ENCODE results near the gene SYDE2.
"Not testable (repeated sequence)": the region's sequence is repeated elsewhere in the genome, so short reads cannot be mapped to it uniquely, and the experiment has no call there.

SYDE2 gene

DNA sequence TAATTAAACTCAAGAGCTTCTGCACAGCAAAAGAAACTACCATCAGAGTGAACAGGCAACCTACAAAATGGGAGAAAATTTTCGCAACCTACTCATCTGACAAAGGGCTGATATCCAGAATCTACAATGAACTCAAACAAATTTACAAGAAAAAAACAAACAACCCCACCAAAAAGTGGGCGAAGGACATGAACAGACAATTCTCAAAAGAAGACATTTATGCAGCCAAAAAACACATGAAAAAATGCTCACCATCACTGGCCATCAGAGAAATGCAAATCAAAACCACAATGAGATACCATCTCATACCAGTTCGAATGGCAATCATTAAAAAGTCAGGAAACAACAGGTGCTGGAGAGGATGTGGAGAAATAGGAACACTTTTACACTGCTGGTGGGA is 13.8 kb downstream of the SYDE2 start:
- H3K4me3 ChIP-seq (ENCODE audit: low read length); H3K9ac ChIP-seq (ENCODE audit: low read length); H3K9me3 ChIP-seq (ENCODE audit: control insufficient read depth, low read depth, low read length); H3K4me1 ChIP-seq (ENCODE audit: control insufficient read depth, low read depth, low read length); H3K27me3 ChIP-seq (ENCODE audit: control insufficient read depth, insufficient read depth, low read length); H3K27ac ChIP-seq (ENCODE audit: low read length): not testable (repeated sequence)
- H3K36me3 ChIP-seq (ENCODE audit: control insufficient read depth, low read depth, low read length) = peaks cover 17% of the 10 kb centered on the region

DNA sequence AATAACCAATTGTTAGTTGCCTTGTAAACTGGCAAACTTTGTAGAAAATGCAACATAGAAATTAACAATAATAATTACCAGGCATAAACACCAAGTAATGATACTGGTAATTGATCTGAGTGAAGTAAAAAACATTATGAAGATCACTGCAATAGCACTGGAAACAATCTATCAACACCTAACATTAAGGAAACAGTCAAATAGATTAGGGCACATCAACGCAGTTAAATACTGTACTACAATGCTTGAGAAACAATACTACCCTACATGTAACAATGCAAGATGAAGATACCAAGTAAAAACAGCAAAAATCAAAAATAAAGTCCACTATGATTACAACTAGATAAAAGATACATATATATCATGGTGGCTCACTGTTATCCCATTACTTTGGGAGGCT is 16.6 kb downstream of the SYDE2 start:
- Histone ChIP-seq H3K9ac (ENCODE audit: low read length) (no peak overlapping the region), H3K36me3 (ENCODE audit: control insufficient read depth, low read depth, low read length) (peaks cover 8% of the 10 kb centered on the region), H3K4me1 (ENCODE audit: control insufficient read depth, low read depth, low read length) (no peaks in the 10 kb centered on the region), H3K4me3 (ENCODE audit: low read length) (no peak overlapping the region), H3K9me3 (ENCODE audit: control insufficient read depth, low read depth, low read length) (no peaks in the 10 kb centered on the region), H3K27ac (ENCODE audit: low read length) (no peak overlapping the region), H3K27me3 (ENCODE audit: control insufficient read depth, insufficient read depth, low read length) (no peaks in the 10 kb centered on the region)

DNA sequence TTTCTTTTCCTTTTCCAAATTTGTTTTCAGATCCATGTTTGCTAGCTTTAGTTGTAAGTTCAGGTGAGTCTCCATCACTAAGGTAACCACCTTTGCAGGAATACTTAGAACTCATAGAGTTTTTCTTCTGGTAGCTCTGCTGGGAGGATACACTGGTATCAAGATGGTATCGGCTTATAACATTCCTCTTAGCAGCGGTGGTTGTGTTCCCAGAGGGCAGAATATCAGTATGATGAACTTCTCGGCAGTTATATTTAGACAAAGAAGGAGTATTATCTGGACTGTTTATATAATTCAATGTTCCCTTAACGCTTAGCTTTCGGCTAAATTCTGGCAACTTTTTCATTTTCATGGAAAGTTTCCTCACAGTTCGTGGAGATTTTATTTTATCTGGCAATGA is 18.1 kb downstream of the SYDE2 start:
- H3K4me3 ChIP-seq (ENCODE audit: low read length) = no peak overlapping the region
- H3K4me1 ChIP-seq (ENCODE audit: control insufficient read depth, low read depth, low read length) = no peaks in the 10 kb centered on the region
- no peaks in the 10 kb centered on the region for H3K9me3 ChIP-seq (ENCODE audit: control insufficient read depth, low read depth, low read length)
- no peaks in the 10 kb centered on the region for H3K27me3 ChIP-seq (ENCODE audit: control insufficient read depth, insufficient read depth, low read length)
- no peak overlapping the region for H3K27ac ChIP-seq (ENCODE audit: low read length)
- peaks cover 8% of the 10 kb centered on the region for H3K36me3 ChIP-seq (ENCODE audit: control insufficient read depth, low read depth, low read length)
- no peak overlapping the region for H3K9ac ChIP-seq (ENCODE audit: low read length)

DNA sequence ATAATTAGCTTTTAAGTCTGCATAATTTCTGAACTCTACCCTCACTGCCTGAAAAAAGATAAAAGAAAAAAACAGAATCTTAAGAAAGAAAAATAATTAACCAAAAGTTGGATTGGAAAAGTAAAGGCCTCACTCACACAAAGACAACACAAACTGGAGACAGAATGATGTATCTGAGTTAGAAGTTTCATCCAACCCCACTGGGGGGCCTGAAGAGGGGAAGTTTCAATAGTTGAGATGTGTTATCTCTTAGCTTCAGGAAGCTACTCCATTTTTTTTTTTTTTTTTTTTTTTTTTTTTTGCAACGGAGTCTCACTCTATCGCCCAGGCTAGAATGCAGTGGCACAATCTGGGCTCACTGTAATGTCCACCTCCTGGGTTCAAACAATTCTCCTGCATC is 19.9 kb downstream of the SYDE2 start:
- H3K4me1 ChIP-seq (ENCODE audit: control insufficient read depth, low read depth, low read length) = no peaks in the 10 kb centered on the region
- no peaks in the 10 kb centered on the region for H3K9me3 ChIP-seq (ENCODE audit: control insufficient read depth, low read depth, low read length)
- no peak overlapping the region for H3K4me3 ChIP-seq (ENCODE audit: low read length)
- H3K36me3 ChIP-seq (ENCODE audit: control insufficient read depth, low read depth, low read length) = peaks cover 8% of the 10 kb centered on the region
- no peak overlapping the region for H3K27ac ChIP-seq (ENCODE audit: low read length)
- H3K9ac ChIP-seq (ENCODE audit: low read length) = no peak overlapping the region
- no peaks in the 10 kb centered on the region for H3K27me3 ChIP-seq (ENCODE audit: control insufficient read depth, insufficient read depth, low read length)

DNA sequence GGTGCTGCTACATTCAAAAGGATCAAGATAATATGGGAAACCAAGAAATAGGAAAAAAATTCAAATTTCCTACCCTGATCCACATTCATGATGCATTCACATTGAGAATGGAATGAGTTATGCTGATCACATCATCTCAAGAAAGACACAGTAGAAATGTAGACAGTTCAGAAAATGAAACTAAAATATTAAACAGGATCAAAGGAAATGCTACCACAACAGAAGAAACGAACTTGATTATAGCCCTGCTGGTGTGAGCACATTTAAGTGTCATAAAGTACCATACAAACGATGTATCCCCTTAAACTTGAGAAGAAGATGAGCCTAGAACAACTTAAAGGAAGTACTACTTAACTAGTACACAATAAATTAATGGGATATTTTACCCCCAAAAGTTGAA is 21.3 kb downstream of the SYDE2 start:
- no peaks in the 10 kb centered on the region for H3K27me3 ChIP-seq (ENCODE audit: control insufficient read depth, insufficient read depth, low read length)
- peaks cover 8% of the 10 kb centered on the region for H3K36me3 ChIP-seq (ENCODE audit: control insufficient read depth, low read depth, low read length)
- H3K9me3 ChIP-seq (ENCODE audit: control insufficient read depth, low read depth, low read length) = no peaks in the 10 kb centered on the region
- H3K9ac ChIP-seq (ENCODE audit: low read length) = no peak overlapping the region
- H3K4me1 ChIP-seq (ENCODE audit: control insufficient read depth, low read depth, low read length) = no peaks in the 10 kb centered on the region
- no peak overlapping the region for H3K4me3 ChIP-seq (ENCODE audit: low read length)
- H3K27ac ChIP-seq (ENCODE audit: low read length) = no peak overlapping the region

DNA sequence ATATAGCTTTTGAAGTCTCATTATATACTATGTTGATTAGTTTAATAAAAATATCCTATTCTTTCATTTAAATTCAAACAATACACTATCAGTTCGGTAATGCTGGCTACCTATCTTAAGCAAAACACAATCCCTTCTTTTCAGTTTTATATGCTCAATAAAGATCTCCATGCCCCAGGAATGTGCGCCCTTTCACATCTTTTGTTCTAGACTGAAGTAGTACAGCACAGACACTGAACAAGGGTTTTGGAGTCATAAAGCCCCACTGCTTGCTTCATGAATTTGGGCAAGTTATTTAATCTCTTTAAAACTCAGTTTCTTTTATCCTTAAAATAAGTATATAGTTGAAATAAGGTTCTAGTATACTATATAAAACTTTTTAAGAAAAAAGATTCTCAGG is 22.4 kb downstream of the SYDE2 start:
- H3K9me3 ChIP-seq (ENCODE audit: control insufficient read depth, low read depth, low read length) = no peaks in the 10 kb centered on the region
- no peak overlapping the region for H3K27ac ChIP-seq (ENCODE audit: low read length)
- H3K4me1 ChIP-seq (ENCODE audit: control insufficient read depth, low read depth, low read length) = no peaks in the 10 kb centered on the region
- H3K36me3 ChIP-seq (ENCODE audit: control insufficient read depth, low read depth, low read length) = peaks cover 8% of the 10 kb centered on the region
- no peak overlapping the region for H3K9ac ChIP-seq (ENCODE audit: low read length)
- H3K4me3 ChIP-seq (ENCODE audit: low read length) = no peak overlapping the region
- no peaks in the 10 kb centered on the region for H3K27me3 ChIP-seq (ENCODE audit: control insufficient read depth, insufficient read depth, low read length)

DNA sequence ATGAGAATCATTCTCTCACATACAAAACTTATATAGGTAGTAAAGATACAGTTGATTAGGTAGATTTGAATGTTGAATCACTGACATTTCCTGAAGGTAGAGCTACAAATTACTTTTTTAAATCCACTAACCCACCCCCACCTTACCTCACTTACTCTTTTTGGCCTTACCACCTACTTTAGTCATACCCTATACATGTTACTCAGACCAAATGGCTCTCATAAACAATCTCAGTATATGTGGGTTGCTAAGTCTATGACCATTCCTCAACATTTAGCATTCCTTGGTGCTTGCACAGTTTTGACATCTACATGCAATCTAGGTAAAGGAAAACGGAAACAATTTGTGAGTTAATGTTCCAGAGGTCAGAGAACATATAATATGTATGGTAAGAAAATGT is 26.3 kb downstream of the SYDE2 start:
- no peaks in the 10 kb centered on the region for H3K4me1 ChIP-seq (ENCODE audit: control insufficient read depth, low read depth, low read length)

DNA sequence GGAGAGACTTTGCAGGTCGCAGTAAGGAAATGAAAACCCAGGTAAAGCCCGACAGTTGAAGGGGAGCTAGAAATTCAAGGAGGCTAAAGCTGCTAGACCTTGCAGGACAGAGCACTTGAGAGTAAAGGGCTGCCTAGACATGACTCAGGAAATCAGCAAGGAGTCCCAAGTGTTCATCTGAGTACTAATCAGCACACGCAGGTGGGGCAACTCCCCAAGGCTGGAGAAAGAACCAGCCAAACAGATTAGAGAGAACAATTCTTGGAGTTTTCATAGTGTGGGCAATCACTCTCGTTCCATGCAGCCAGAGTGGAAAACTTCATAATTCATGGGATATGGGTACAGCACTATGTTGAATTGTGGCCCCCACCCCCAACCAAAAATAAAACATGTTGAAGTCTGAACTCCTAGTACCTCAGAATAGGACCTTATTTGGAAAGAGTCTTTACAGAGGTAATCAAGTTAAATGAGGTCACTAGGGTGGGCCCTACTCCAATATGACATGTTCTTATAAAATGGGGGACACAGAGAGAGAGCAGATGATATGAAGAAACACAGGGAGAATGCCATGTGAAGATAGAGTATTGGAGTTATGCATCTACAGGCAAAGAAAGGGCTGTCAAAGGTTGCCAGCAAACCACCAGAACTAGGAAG is 28.0 kb downstream of the SYDE2 start:
- Histone ChIP-seq H3K9ac (ENCODE audit: low read length) (no peak overlapping the region), H3K4me1 (ENCODE audit: control insufficient read depth, low read depth, low read length) (no peaks in the 10 kb centered on the region)

More for the DNA sequence above, 26.3 kb downstream of the SYDE2 start:
- no peaks in the 10 kb centered on the region for H3K27me3 ChIP-seq (ENCODE audit: control insufficient read depth, insufficient read depth, low read length)
- H3K9me3 ChIP-seq (ENCODE audit: control insufficient read depth, low read depth, low read length) = no peaks in the 10 kb centered on the region
- no peak overlapping the region for H3K27ac ChIP-seq (ENCODE audit: low read length)
- no peaks in the 10 kb centered on the region for H3K36me3 ChIP-seq (ENCODE audit: control insufficient read depth, low read depth, low read length)
- no peak overlapping the region for H3K4me3 ChIP-seq (ENCODE audit: low read length)
- H3K9ac ChIP-seq (ENCODE audit: low read length) = no peak overlapping the region

DNA sequence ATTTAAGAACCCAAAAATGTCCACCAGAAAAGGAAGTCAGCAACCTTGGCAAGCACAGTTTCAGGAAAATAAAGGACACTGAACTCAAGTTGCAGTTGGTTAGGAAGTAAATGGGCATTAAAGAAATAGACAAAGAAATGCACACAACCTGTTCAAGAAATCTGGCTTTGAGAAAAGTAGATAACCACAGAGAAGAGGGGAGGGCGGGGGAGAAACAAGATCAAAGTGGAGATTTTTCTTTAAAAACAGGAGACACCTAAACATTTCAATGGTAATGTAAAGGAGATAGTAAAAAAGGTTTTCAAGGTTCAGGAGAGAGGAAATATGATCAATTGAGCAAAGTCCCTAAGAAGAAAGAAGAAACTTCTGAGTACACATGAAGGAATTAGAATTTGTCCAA is 29.1 kb downstream of the SYDE2 start:
- Histone ChIP-seq H3K4me3 (ENCODE audit: low read length) (no peak overlapping the region), H3K27ac (ENCODE audit: low read length) (no peak overlapping the region), H3K4me1 (ENCODE audit: control insufficient read depth, low read depth, low read length) (no peaks in the 10 kb centered on the region), H3K9me3 (ENCODE audit: control insufficient read depth, low read depth, low read length) (no peaks in the 10 kb centered on the region), H3K9ac (ENCODE audit: low read length) (no peak overlapping the region), H3K27me3 (ENCODE audit: control insufficient read depth, insufficient read depth, low read length) (no peaks in the 10 kb centered on the region), H3K36me3 (ENCODE audit: control insufficient read depth, low read depth, low read length) (no peaks in the 10 kb centered on the region)

More for the DNA sequence above, 28.0 kb downstream of the SYDE2 start:
- no peak overlapping the region for H3K4me3 ChIP-seq (ENCODE audit: low read length)
- H3K36me3 ChIP-seq (ENCODE audit: control insufficient read depth, low read depth, low read length) = no peaks in the 10 kb centered on the region
- no peak overlapping the region for H3K27ac ChIP-seq (ENCODE audit: low read length)
- no peaks in the 10 kb centered on the region for H3K27me3 ChIP-seq (ENCODE audit: control insufficient read depth, insufficient read depth, low read length)
- no peaks in the 10 kb centered on the region for H3K9me3 ChIP-seq (ENCODE audit: control insufficient read depth, low read depth, low read length)

DNA sequence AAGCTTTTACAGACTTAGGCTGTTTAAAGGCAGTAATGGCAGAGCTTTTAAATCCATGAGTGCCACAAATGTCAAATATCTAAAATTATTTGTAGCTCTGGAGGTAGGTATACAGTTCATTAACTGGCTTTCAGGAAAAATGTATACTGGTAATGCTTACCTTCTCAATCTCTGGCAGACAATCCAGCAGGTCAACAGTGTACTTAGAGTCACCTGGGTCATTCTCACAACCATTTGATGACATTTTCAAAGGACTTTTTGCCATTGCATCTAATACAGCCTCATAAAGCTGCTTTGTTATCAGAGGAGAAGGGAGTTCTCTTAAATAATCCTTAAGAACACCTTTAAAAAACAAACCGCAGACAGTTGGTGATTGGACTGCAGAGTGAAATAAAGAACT is 31.9 kb downstream of the SYDE2 start:
- Histone ChIP-seq H3K27me3 (ENCODE audit: control insufficient read depth, insufficient read depth, low read length) (no peaks in the 10 kb centered on the region), H3K4me1 (ENCODE audit: control insufficient read depth, low read depth, low read length) (no peaks in the 10 kb centered on the region), H3K27ac (ENCODE audit: low read length) (no peak overlapping the region), H3K4me3 (ENCODE audit: low read length) (no peak overlapping the region), H3K9ac (ENCODE audit: low read length) (no peak overlapping the region), H3K36me3 (ENCODE audit: control insufficient read depth, low read depth, low read length) (no peaks in the 10 kb centered on the region), H3K9me3 (ENCODE audit: control insufficient read depth, low read depth, low read length) (no peaks in the 10 kb centered on the region)

DNA sequence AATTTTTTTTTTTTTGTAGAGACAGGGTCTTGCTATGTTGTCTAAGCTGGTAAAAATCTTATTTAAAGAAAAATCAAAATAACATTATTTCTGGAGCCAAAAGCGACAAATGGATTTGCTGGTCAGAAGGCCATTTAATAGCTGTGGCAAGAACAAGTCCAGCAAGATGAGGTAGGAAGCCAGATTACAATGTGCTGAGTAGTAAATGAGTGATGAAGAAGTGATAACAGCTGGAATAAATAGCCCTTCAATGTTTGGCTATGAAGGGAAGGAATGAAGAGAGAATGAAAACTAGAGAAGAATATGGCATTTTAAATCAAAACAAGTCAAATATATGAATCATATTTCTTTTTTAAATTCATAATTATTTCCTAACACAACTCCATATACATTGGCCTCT is 34.5 kb downstream of the SYDE2 start:
- no peaks in the 10 kb centered on the region for H3K27me3 ChIP-seq (ENCODE audit: control insufficient read depth, insufficient read depth, low read length)
- H3K9ac ChIP-seq (ENCODE audit: low read length) = no peak overlapping the region
- H3K9me3 ChIP-seq (ENCODE audit: control insufficient read depth, low read depth, low read length) = no peaks in the 10 kb centered on the region
- no peak overlapping the region for H3K4me3 ChIP-seq (ENCODE audit: low read length)
- no peaks in the 10 kb centered on the region for H3K36me3 ChIP-seq (ENCODE audit: control insufficient read depth, low read depth, low read length)
- no peaks in the 10 kb centered on the region for H3K4me1 ChIP-seq (ENCODE audit: control insufficient read depth, low read depth, low read length)
- no peak overlapping the region for H3K27ac ChIP-seq (ENCODE audit: low read length)

DNA sequence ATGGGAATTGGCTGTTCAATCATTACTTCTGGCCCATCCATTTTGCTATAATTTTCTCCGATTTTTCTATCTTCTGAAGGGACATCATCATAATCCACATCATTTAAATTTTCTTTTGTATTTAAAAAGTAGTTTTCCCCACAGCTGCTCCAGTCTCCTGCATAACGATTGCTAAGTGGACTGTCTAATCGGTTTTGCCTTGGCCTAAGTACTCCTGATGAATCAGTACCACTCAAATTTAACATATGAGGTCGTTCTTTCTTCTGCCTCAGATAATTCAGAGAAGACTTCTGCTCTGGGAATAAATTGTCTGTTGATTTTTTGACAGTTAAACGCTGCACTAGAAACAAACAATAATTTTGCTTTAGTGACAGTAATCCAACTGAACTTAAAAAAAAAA is 41.9 kb downstream of the SYDE2 start:
- Histone ChIP-seq H3K27ac (ENCODE audit: low read length) (no peak overlapping the region), H3K9ac (ENCODE audit: low read length) (no peak overlapping the region), H3K9me3 (ENCODE audit: control insufficient read depth, low read depth, low read length) (no peaks in the 10 kb centered on the region), H3K27me3 (ENCODE audit: control insufficient read depth, insufficient read depth, low read length) (no peaks in the 10 kb centered on the region), H3K4me1 (ENCODE audit: control insufficient read depth, low read depth, low read length) (no peaks in the 10 kb centered on the region), H3K4me3 (ENCODE audit: low read length) (no peak overlapping the region), H3K36me3 (ENCODE audit: control insufficient read depth, low read depth, low read length) (no peaks in the 10 kb centered on the region)

Data from iPS-18a (cell line).